ENCODE data around the gene CREB1. TPM values are rescaled to one million over a fixed set of nuclear protein-coding genes. Genes with fewer than 3 reads are reported as not detected.

The CREB1 gene
- total and polyA plus RNA-seq, 11 donors: 4.3 to 58.9 (median 48.9) TPM

DNA sequence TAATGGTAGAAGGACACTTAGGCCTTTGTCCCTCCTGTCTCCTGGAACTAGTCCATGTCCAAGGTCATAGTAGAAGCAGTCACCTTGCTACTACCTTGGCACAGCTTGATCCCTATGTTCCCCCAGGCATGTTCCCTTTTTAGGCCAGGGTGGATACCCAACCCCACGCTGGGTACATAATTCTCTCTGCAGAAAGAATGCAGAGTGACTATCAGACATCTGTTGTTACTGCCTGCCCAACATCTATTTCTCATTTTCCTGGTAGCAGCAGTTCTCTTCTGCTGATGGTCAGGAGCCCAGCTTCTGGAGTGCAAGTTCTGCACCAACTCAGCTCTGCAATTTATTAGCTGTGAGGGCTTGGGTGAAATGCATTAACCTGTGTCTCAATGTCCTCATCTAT lies 99.8 kb downstream of the CREB1 start:
- Histone ChIP-seq H3K27ac (peak overlapping the region in 1 of 12 donors; percentile 9), H3K36me3 (no peaks in the 10 kb centered on the region), H3K4me1 (peaks cover 0 to 25% (median 6%) of the 10 kb centered on the region in 12 donors), H3K27me3 (no peaks in the 10 kb centered on the region), H3K9me3 (no peaks in the 10 kb centered on the region), H3K4me3 (no peak overlapping the region)
- intact Hi-C loops (cut with DNase I): loop anchor here (5.0 to 10.0 kb wide), 9 partner anchors 83 to 465 kb away; partner anchors contain the start of genes CCNYL1 (in 6 of the 10), PLEKHM3 (in 2 of the 10), CREB1 (in 1 of the 10) and KLF7 (in 1 of the 10)
- WGBS, 4 donors: 40 to 64% (median 46%) methylated on average over 1 of the region's 1 CpG
- TF ChIP-seq CTCF (IDR thresholded peaks at IDR 0.05): no peak
- TF ChIP-seq POLR2A (IDR thresholded peaks at IDR 0.05): no peak
- ATAC-seq (no peak), DNase-seq (no peak)

GRCh38 chr2:207630491-207630890 lies 100.7 kb downstream of the CREB1 start:
- DNase-seq: no peak
- no peak overlapping the region for H3K27ac ChIP-seq
- 52 to 70% (median 60%) methylated on average over 4 of the region's 4 CpGs for WGBS, 4 donors
- no peak overlapping the region for H3K4me3 ChIP-seq
- intact Hi-C loops (cut with DNase I): loop anchor here in 3 of 10 donors (10.0 kb wide), 2 partner anchors 104 to 444 kb away; no protein-coding TSS in a partner anchor
- no peaks in the 10 kb centered on the region for H3K9me3 ChIP-seq
- TF ChIP-seq POLR2A (IDR thresholded peaks at IDR 0.05) (no peak), CTCF (IDR thresholded peaks at IDR 0.05) (no peak)
- H3K27me3 ChIP-seq: no peaks in the 10 kb centered on the region
- ATAC-seq: no peak
- H3K36me3 ChIP-seq: no peaks in the 10 kb centered on the region
- peaks cover 0 to 25% (median 6%) of the 10 kb centered on the region in 12 donors for H3K4me1 ChIP-seq

GRCh38 chr2:207632575-207633493 lies 103.1 kb downstream of the CREB1 start:
- Histone ChIP-seq H3K9me3 (no peaks in the 10 kb centered on the region), H3K4me1 (peaks cover 0 to 10% (median 0%) of the 10 kb centered on the region in 12 donors), H3K27ac (peak overlapping the region in 1 of 12 donors; percentile 20), H3K27me3 (no peaks in the 10 kb centered on the region), H3K36me3 (no peaks in the 10 kb centered on the region), H3K4me3 (no peak overlapping the region)
- no peak for TF ChIP-seq CTCF (IDR thresholded peaks at IDR 0.05)
- no peak for DNase-seq
- ATAC-seq: no peak
- intact Hi-C loops (cut with DNase I): loop anchor here in 3 of 10 donors (10.0 kb wide), 2 partner anchors 102 to 442 kb away; no protein-coding TSS in a partner anchor
- WGBS, 4 donors: 93 to 95% (median 95%) methylated on average over 8 of the region's 8 CpGs

DNA sequence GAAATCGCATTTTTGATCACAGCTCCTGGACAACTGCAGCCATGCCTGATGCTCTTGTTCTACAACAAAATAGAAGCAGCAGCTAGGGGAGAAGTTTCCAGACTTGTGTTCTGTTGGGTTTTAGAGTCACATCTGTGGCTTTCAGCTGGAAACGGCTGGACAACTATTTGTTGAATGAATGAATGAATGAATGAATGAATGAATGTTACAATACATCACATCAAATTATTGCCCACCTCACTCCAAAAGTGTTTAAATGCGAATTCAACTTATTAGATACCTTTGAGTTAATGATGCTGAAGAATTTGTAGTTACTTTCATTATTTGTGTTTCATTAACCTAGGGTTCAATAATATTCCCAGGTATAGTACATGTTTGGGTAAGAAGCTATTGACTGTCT lies 103.9 kb downstream of the CREB1 start:
- TF ChIP-seq CTCF (IDR thresholded peaks at IDR 0.05) (no peak), POLR2A (IDR thresholded peaks at IDR 0.05) (no peak)
- H3K27me3 ChIP-seq: no peaks in the 10 kb centered on the region
- H3K9me3 ChIP-seq: no peaks in the 10 kb centered on the region
- H3K36me3 ChIP-seq: no peaks in the 10 kb centered on the region
- WGBS, 4 donors: 83 to 91% (median 84%) methylated on average over 3 of the region's 3 CpGs
- H3K4me1 ChIP-seq: peaks cover 0 to 10% (median 0%) of the 10 kb centered on the region in 12 donors
- ATAC-seq: no peak
- DNase-seq: no peak
- H3K27ac ChIP-seq: no peak overlapping the region
- H3K4me3 ChIP-seq: no peak overlapping the region
- intact Hi-C loops (cut with DNase I): loop anchor here in 3 of 10 donors (10.0 kb wide), 2 partner anchors 101 to 441 kb away; no protein-coding TSS in a partner anchor

All from heart left ventricle (tissue), 16 donors.